T-cell (primary cell): ENCODE measurements around the gene MYLK4. TPM values are rescaled to one million over a fixed set of nuclear protein-coding genes. Genes with fewer than 3 reads are reported as not detected.

Source experiments
- ATAC-seq, 4 experiments: fragments of 200-7000 bp in 3 of 4; fragments of 150-1000 bp in 1 of 4; cut with Tn5 transposase; replicated peaks in 1 of 4; 1 replicate in 3 of 4; 2 replicates in 1 of 4; pipeline ENCODE4 v1.10.0; 2021; ENCODE audit warnings: moderate library complexity in 3 of 4, mild to moderate bottlenecking in 2 of 4, moderate number of reproducible peaks in 1 of 4
- CTCF ChIA-PET, 2 donors: fragments of 300-600 bp; sonication (Branson Sonifier 250); formaldehyde crosslinking; loops; one replicate each; lab custom pipeline; 2022; ENCODE audit warnings: antibody characterized with exemption in 2 of 2; lab: Charles Lee
- POLR2A ChIA-PET, 2 donors: fragments of 300-600 bp; sonication (Branson Sonifier 250); formaldehyde crosslinking; loops; one replicate each; lab custom pipeline; 2022; ENCODE audit warnings: antibody characterized with exemption in 2 of 2; lab: Charles Lee
- DNase-seq, 35 experiments: peaks; one replicate each; pipeline versions ENCODE4 v3.0.0 to v3.0.0-alpha.2; 2013 to 2023
- H3K27ac ChIP-seq: one replicate; pipeline ENCODE4 v1.5.1; 2013; ENCODE audit warnings: low read length
- H3K27me3 ChIP-seq, 2 experiments: replicated peaks in 1 of 2; 1 replicate in 1 of 2; 2 replicates in 1 of 2; pipeline versions ENCODE4 v1.6.1 to v1.7.0; 2013; ENCODE audit warnings: low read length in 1 of 2, mixed read lengths in 1 of 2; ENCODE audit not compliant: control insufficient read depth in 2 of 2, insufficient read depth in 2 of 2; ENCODE audit errors: extremely low read depth in 1 of 2
- H3K36me3 ChIP-seq, 2 donors: 1 replicate in 1 of 2; 2 replicates in 1 of 2; pipeline versions ENCODE4 v1.6.1 to v1.7.0; 2013; ENCODE audit warnings: low read length in 1 of 2; ENCODE audit not compliant: control insufficient read depth in 2 of 2, insufficient read depth in 1 of 2; ENCODE audit errors: extremely low read depth in 1 of 2
- H3K4me1 ChIP-seq, 2 experiments: 1 replicate in 1 of 2; 2 replicates in 1 of 2; pipeline versions ENCODE4 v1.6.1 to v1.7.0; 2013; ENCODE audit warnings: low read length in 2 of 2, mixed read lengths in 1 of 2; ENCODE audit not compliant: insufficient read depth in 2 of 2, control insufficient read depth in 1 of 2; ENCODE audit errors: extremely low read depth in 1 of 2
- H3K4me3 ChIP-seq, 2 donors: 1 replicate in 1 of 2; 2 replicates in 1 of 2; pipeline versions ENCODE4 v1.5.1 to v1.7.0; 2013; ENCODE audit warnings: mild to moderate bottlenecking in 2 of 2, low read length in 1 of 2, moderate library complexity in 1 of 2; ENCODE audit not compliant: control insufficient read depth in 1 of 2; ENCODE audit errors: extremely low read depth in 1 of 2
- H3K9me3 ChIP-seq: 2 replicates; pipeline ENCODE4 v1.7.0; 2013
- H3K27ac Mint-ChIP-seq, 2 donors: one replicate each; pipeline ENCODE4 v1.8.0; 2020 to 2021; ENCODE audit warnings: mild to moderate bottlenecking in 2 of 2, mixed read lengths in 2 of 2
- H3K27me3 Mint-ChIP-seq, 2 donors: one replicate each; pipeline ENCODE4 v1.8.0; 2021 to 2022; ENCODE audit warnings: mixed read lengths in 2 of 2
- H3K36me3 Mint-ChIP-seq: one replicate; pipeline ENCODE4 v1.8.0; 2021; ENCODE audit warnings: mixed read lengths
- H3K4me1 Mint-ChIP-seq, 3 donors: one replicate each; pipeline ENCODE4 v1.8.0; 2020 to 2022; ENCODE audit warnings: mixed read lengths in 3 of 3, mild to moderate bottlenecking in 1 of 3
- H3K4me3 Mint-ChIP-seq, 3 donors: one replicate each; pipeline ENCODE4 v1.8.0; 2020 to 2022; ENCODE audit warnings: mild to moderate bottlenecking in 3 of 3, mixed read lengths in 3 of 3, moderate library complexity in 3 of 3
- H3K9me3 Mint-ChIP-seq, 3 donors: one replicate each; pipeline ENCODE4 v1.8.0; 2020 to 2022; ENCODE audit warnings: mixed read lengths in 3 of 3
- WGBS: methylation state at CpG from one replicate; pipeline ENCODE4 v1.1.5; 2013; ENCODE audit warnings: missing lambda C conversion rate; ENCODE audit not compliant: insufficient coverage; 5-methylcytosine and 5-hydroxymethylcytosine counted together
- total RNA-seq, 35 experiments: library from RNA in 6 of 35; stranded (reverse) in 6 of 35; fragments of 120-200 nt in 1 of 35; gene quantifications; one replicate each; pipeline versions ENCODE4 v1.2.1 to v1.2.4 and lab custom pipeline; 2013 to 2026

MYLK4 gene
- total RNA-seq, 5 donors from 2014 or later (not counting 1 experiment from before 2014, with no cell fraction given): 0.58 to 1.4 (median 1.0) TPM

- no peak overlapping the region for H3K27ac Mint-ChIP-seq
- H3K9me3 ChIP-seq: no peaks in the 10 kb centered on the region
These were observed 89.1 kb downstream of the MYLK4 start for GRCh38 chr6:2661651-2662050.

GRCh38 chr6:2659882-2660281, 90.8 kb downstream of the MYLK4 start:
- Histone ChIP-seq H3K4me1 (no peaks in the 10 kb centered on the region), H3K27me3 (no peaks in the 10 kb centered on the region), H3K4me3 (no peak overlapping the region), H3K36me3 (no peaks in the 10 kb centered on the region), H3K9me3 (no peaks in the 10 kb centered on the region), H3K27ac (no peak overlapping the region)
- Mint-ChIP-seq H3K4me1 (no peaks in the 10 kb centered on the region), H3K9me3 (no peaks in the 10 kb centered on the region), H3K36me3 (no peaks in the 10 kb centered on the region), H3K27ac (no peak overlapping the region), H3K27me3 (peaks cover 0 to 2% of the 10 kb centered on the region in 2 donors), H3K4me3 (no peak overlapping the region)
- 78% methylated on average over 4 of the region's 4 CpGs for WGBS
- CTCF ChIA-PET: no interaction called here
- no peak for DNase-seq
- no peak for ATAC-seq
- POLR2A ChIA-PET: no interaction called here

More at GRCh38 chr6:2661651-2662050, 89.1 kb downstream of the MYLK4 start:
- no peaks in the 10 kb centered on the region for H3K27me3 ChIP-seq
- H3K4me3 ChIP-seq: no peak overlapping the region
- no peaks in the 10 kb centered on the region for H3K36me3 ChIP-seq
- H3K9me3 Mint-ChIP-seq: no peaks in the 10 kb centered on the region
- H3K4me1 ChIP-seq: no peaks in the 10 kb centered on the region
- H3K4me1 Mint-ChIP-seq: no peaks in the 10 kb centered on the region
- H3K27me3 Mint-ChIP-seq: peaks cover 0 to 6% of the 10 kb centered on the region in 2 donors
- DNase-seq (no peak), ATAC-seq (no peak)
- no peak overlapping the region for H3K27ac ChIP-seq
- H3K36me3 Mint-ChIP-seq: no peaks in the 10 kb centered on the region
- ChIA-PET CTCF (no interaction called here), POLR2A (no interaction called here)
- H3K4me3 Mint-ChIP-seq: no peak overlapping the region
- 72% methylated on average over 3 of the region's 3 CpGs for WGBS

- Mint-ChIP-seq H3K4me3 (no peak overlapping the region), H3K36me3 (no peaks in the 10 kb centered on the region), H3K27me3 (peaks cover 0 to 2% of the 10 kb centered on the region in 2 donors), H3K4me1 (no peaks in the 10 kb centered on the region), H3K27ac (no peak overlapping the region), H3K9me3 (no peaks in the 10 kb centered on the region)
- ChIA-PET POLR2A (no interaction called here), CTCF (no interaction called here)
- Histone ChIP-seq H3K27ac (no peak overlapping the region), H3K4me1 (no peaks in the 10 kb centered on the region), H3K9me3 (no peaks in the 10 kb centered on the region), H3K27me3 (no peaks in the 10 kb centered on the region), H3K4me3 (no peak overlapping the region), H3K36me3 (no peaks in the 10 kb centered on the region)
- DNase-seq (no peak), ATAC-seq (no peak)
- WGBS: 81% methylated on average over 4 of the region's 5 CpGs
These were observed 91.3 kb downstream of the MYLK4 start for GRCh38 chr6:2659381-2659780.

- POLR2A ChIA-PET: no interaction called here
- ATAC-seq: no peak
- Mint-ChIP-seq H3K9me3 (no peaks in the 10 kb centered on the region), H3K27ac (no peak overlapping the region), H3K36me3 (no peaks in the 10 kb centered on the region), H3K4me1 (no peaks in the 10 kb centered on the region), H3K27me3 (peaks cover 0 to 2% of the 10 kb centered on the region in 2 donors), H3K4me3 (no peak overlapping the region)
- Histone ChIP-seq H3K36me3 (no peaks in the 10 kb centered on the region), H3K27ac (no peak overlapping the region), H3K27me3 (no peaks in the 10 kb centered on the region), H3K4me3 (no peak overlapping the region), H3K4me1 (no peaks in the 10 kb centered on the region), H3K9me3 (no peaks in the 10 kb centered on the region)
- CTCF ChIA-PET: no interaction called here
- WGBS: no CpG with 5 or more reads among the region's 5 CpGs
- no peak for DNase-seq
These were observed 91.9 kb downstream of the MYLK4 start for GRCh38 chr6:2658788-2659187.

- ChIA-PET POLR2A (no interaction called here), CTCF (no interaction called here)
- H3K9me3 ChIP-seq: no peaks in the 10 kb centered on the region
- no peaks in the 10 kb centered on the region for H3K4me1 ChIP-seq
- Mint-ChIP-seq H3K9me3 (peaks cover 0 to 7% (median 0%) of the 10 kb centered on the region in 3 donors), H3K36me3 (no peaks in the 10 kb centered on the region), H3K4me1 (no peaks in the 10 kb centered on the region), H3K27me3 (peaks cover 0 to 6% of the 10 kb centered on the region in 2 donors), H3K4me3 (no peak overlapping the region), H3K27ac (no peak overlapping the region)
- no peaks in the 10 kb centered on the region for H3K36me3 ChIP-seq
- no peak overlapping the region for H3K4me3 ChIP-seq
- H3K27ac ChIP-seq: no peak overlapping the region
- WGBS: 50% methylated on average over 1 of the region's 5 CpGs
- ATAC-seq (no peak), DNase-seq (no peak)
- no peaks in the 10 kb centered on the region for H3K27me3 ChIP-seq
These were observed 94.2 kb downstream of the MYLK4 start for GRCh38 chr6:2656460-2657079.

GRCh38 chr6:2655844-2656433, 94.8 kb downstream of the MYLK4 start:
- H3K4me3 ChIP-seq: no peak overlapping the region
- no peaks in the 10 kb centered on the region for H3K4me1 ChIP-seq
- DNase-seq (no peak), ATAC-seq (no peak)
- peaks cover 0 to 6% of the 10 kb centered on the region in 2 donors for H3K27me3 Mint-ChIP-seq
- H3K9me3 Mint-ChIP-seq: peaks cover 0 to 7% (median 0%) of the 10 kb centered on the region in 3 donors
- H3K36me3 ChIP-seq: no peaks in the 10 kb centered on the region
- no peak overlapping the region for H3K4me3 Mint-ChIP-seq
- no peaks in the 10 kb centered on the region for H3K9me3 ChIP-seq
- H3K36me3 Mint-ChIP-seq: no peaks in the 10 kb centered on the region
- no peak overlapping the region for H3K27ac Mint-ChIP-seq
- no peaks in the 10 kb centered on the region for H3K27me3 ChIP-seq
- ChIA-PET POLR2A (no interaction called here), CTCF (no interaction called here)
- WGBS: no CpG with 5 or more reads among the region's 3 CpGs
- H3K27ac ChIP-seq: no peak overlapping the region
- H3K4me1 Mint-ChIP-seq: no peaks in the 10 kb centered on the region
